Panc1 (cell line): Measurements from ENCODE around the gene CHRNG. TPM values are rescaled to one million over a fixed set of nuclear protein-coding genes. Genes with fewer than 3 reads are reported as not detected.

Experiments used
- ATAC-seq: fragments of 200-7000 bp; cut with Tn5 transposase; 2 replicates; pipeline ENCODE4 v1.9.1; 2020; ENCODE audit warnings: mild to moderate bottlenecking, moderate library complexity
- BruUV-seq: library from RNA; stranded (reverse); fragments of 400-500 nt; replicated peaks from 2 replicates; lab custom pipeline; 2021; lab: Mats Ljungman, UMichigan
- CTCF ChIA-PET: fragments of 300-600 bp; sonication (Branson Sonifier 250); formaldehyde crosslinking; loops from one replicate; lab custom pipeline; 2022; ENCODE audit warnings: antibody characterized with exemption; lab: Charles Lee
- POLR2A ChIA-PET: fragments of 300-600 bp; sonication (Branson Sonifier 250); formaldehyde crosslinking; loops from one replicate; lab custom pipeline; 2022; ENCODE audit warnings: antibody characterized with exemption; lab: Charles Lee
- DNase-seq: peaks from one replicate; pipeline ENCODE4 v3.0.0-alpha.2; 2010; ENCODE audit warnings: low read depth, low spot score
- H3K27ac ChIP-seq: 2 replicates; pipeline ENCODE4 v1.5.1; 2011; ENCODE audit warnings: mild to moderate bottlenecking, low read length, inconsistent platforms
- H3K27me3 ChIP-seq: fragments of 200-500 bp; sonication (Bioruptor generic); 2 replicates; pipeline ENCODE4 v1.6.0; 2014; ENCODE audit warnings: low read length, inconsistent platforms; ENCODE audit not compliant: control insufficient read depth, insufficient read depth
- H3K36me3 ChIP-seq: fragments of 200-500 bp; sonication (Bioruptor generic); 2 replicates; pipeline ENCODE4 v1.5.1; 2014; ENCODE audit warnings: inconsistent platforms, mild to moderate bottlenecking, low read length, moderate library complexity; ENCODE audit not compliant: control insufficient read depth, insufficient read depth
- H3K4me1 ChIP-seq: 2 replicates; pipeline ENCODE4 v1.5.1; 2011; ENCODE audit warnings: inconsistent platforms, mild to moderate bottlenecking, low read length, moderate library complexity; ENCODE audit not compliant: control insufficient read depth, insufficient read depth
- H3K4me3 ChIP-seq, 2 experiments: 2 replicates each; pipeline ENCODE4 v1.5.1; 2011 to 2012; ENCODE audit warnings: low read depth in 2 of 2, low read length in 2 of 2, mild to moderate bottlenecking in 2 of 2, inconsistent platforms in 1 of 2, moderate library complexity in 1 of 2
- H3K9me3 ChIP-seq: fragments of 200-500 bp; sonication (Bioruptor generic); 2 replicates; pipeline ENCODE4 v1.5.1; 2014; ENCODE audit warnings: low read depth, mild to moderate bottlenecking, inconsistent platforms, low read length, moderate library complexity; ENCODE audit not compliant: control insufficient read depth, insufficient read depth
- CTCF ChIP-seq: fragments of 450-650 bp; IDR thresholded peaks from 2 replicates; pipeline ENCODE4 v1.5.1; 2017; ENCODE audit warnings: mild to moderate bottlenecking
- POLR2AphosphoS5 ChIP-seq: IDR thresholded peaks from 2 replicates; pipeline ENCODE4 v1.6.1; 2012; ENCODE audit warnings: mild to moderate bottlenecking, low read depth, low read length, moderate library complexity
- REST ChIP-seq, 2 experiments: IDR thresholded peaks; 2 replicates each; pipeline ENCODE4 v1.6.1; 2011 to 2012; ENCODE audit warnings: low read depth in 2 of 2, control low read depth in 1 of 2, low read length in 1 of 2, mild to moderate bottlenecking in 1 of 2, moderate library complexity in 1 of 2; ENCODE audit not compliant: insufficient read depth in 1 of 2
- SIN3A ChIP-seq: IDR thresholded peaks from 2 replicates; pipeline ENCODE4 v1.6.1; 2012; ENCODE audit warnings: low read depth, mild to moderate bottlenecking, low read length, moderate library complexity, borderline replicate concordance; ENCODE audit not compliant: insufficient read depth
- TCF7L2 ChIP-seq: IDR thresholded peaks from 2 replicates; pipeline ENCODE4 v1.6.1; 2011; ENCODE audit warnings: mild to moderate bottlenecking, low read depth, low read length, inconsistent platforms
- in situ Hi-C: cut with HindIII; loops from 2 replicates; pipeline ENCODE4 v1.10.0; 2016; ENCODE audit warnings: low sequenced_read_pairs, low pct_unique_long_range_greater_than_20kb
- intact Hi-C: fragments of 100-400 bp; cut with micrococcal nuclease; formaldehyde crosslinking; loops from one replicate; pipeline ENCODE4 v1.10.0; 2022; ENCODE audit not compliant: unreplicated experiment
- total RNA-seq: library from RNA; stranded (reverse); gene quantifications from one replicate; pipeline ENCODE4 v1.2.1, GENCODE V29; 2021; ENCODE audit not compliant: unreplicated experiment

The CHRNG gene
- total RNA-seq, 1 experiment from 2014 or later: not detected

DNA sequence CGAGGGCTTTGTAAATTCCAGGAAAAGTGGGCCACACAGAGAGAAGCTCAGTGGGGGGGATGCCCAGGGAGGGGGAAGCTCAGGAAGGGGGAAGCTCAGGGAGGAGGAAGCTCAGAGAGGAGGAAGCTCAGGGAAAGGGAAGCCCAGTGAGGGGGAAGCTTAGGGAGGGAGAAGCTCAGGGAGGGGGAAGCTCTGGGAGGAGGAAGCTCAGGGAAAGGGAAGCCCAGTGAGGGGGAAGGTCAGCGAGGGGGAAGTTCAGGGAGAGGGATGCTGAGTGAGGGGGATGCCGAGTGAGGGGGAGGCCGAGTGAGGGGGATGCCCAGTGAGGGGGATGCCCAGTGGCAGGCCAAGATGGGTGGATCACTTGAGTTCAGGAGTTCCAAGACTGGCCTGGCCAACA, 821 bp upstream of the CHRNG start:
- BruUV-seq: no TSS peak
- Histone ChIP-seq H3K4me3 (no peak overlapping the region), H3K36me3 (no peaks in the 10 kb centered on the region), H3K27me3 (no peaks in the 10 kb centered on the region), H3K27ac (no peak overlapping the region), H3K4me1 (no peaks in the 10 kb centered on the region), H3K9me3 (no peaks in the 10 kb centered on the region; the same call in 1 of the 2 replicates)
- intact Hi-C loops (no loop called here), in situ Hi-C loops (no loop called here)
- DNase-seq: no peak
- ChIA-PET CTCF (no interaction called here), POLR2A (interaction anchor here (0.6 kb wide), 3 partner anchors 12 to 577 kb away, joined by 10 to 20 read pairs (median 19); no protein-coding TSS in a partner anchor)
- no peak for TF ChIP-seq CTCF
- no peak for TF ChIP-seq TCF7L2
- no peak for TF ChIP-seq POLR2AphosphoS5
- no peak for TF ChIP-seq REST (IDR thresholded peaks at IDR 0.05; ENCODE audit: insufficient read depth in 1 of 2, low read depth in 2 of 2, low read length in 1 of 2)
- no peak for TF ChIP-seq SIN3A
- no peak for ATAC-seq

DNA sequence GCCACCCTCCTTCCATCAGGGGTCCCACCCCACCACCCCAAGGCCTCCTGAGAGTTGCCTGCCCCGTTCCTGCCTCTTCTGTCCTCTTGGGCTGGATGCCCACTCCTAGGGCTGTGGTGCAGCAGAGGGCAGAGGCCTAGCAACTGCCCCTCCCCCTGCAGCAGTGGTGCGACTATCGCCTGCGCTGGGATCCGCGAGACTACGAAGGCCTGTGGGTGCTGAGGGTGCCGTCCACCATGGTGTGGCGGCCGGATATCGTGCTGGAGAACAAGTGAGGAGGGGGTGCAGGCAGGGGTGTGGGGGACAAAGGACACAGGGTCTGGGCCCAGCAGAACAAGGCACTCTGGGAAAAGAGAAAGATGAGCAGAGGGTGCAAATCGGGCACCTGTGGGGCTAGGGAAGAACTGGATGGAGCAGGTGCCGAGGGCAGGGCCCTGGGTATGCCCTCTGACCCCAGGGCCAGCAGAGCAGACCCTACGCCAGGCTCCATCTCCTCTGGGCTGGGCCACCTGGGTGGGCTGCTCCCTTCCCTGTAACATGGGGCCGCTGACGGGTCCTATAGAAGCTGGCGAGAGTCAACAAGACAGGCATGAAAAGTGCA, 1.0 kb downstream of the CHRNG start:
- BruUV-seq: no TSS peak
- Histone ChIP-seq H3K4me3 (no peak overlapping the region), H3K27ac (no peak overlapping the region), H3K27me3 (no peaks in the 10 kb centered on the region), H3K9me3 (no peaks in the 10 kb centered on the region; the same call in 1 of the 2 replicates), H3K36me3 (no peaks in the 10 kb centered on the region), H3K4me1 (no peaks in the 10 kb centered on the region)
- intact Hi-C loops: no loop called here
- in situ Hi-C loops: no loop called here
- DNase-seq (no peak), ATAC-seq (no peak)
- POLR2A ChIA-PET: no interaction called here
- TF ChIP-seq REST (IDR thresholded peaks at IDR 0.05; ENCODE audit: insufficient read depth in 1 of 2, low read depth in 2 of 2, low read length in 1 of 2): no peak
- TF ChIP-seq CTCF: no peak
- TF ChIP-seq POLR2AphosphoS5: no peak
- TF ChIP-seq TCF7L2: no peak
- TF ChIP-seq SIN3A: no peak
- CTCF ChIA-PET: no interaction called here
